Naive thymus-derived CD4-positive, alpha-beta T cell (primary cell): Measurements from ENCODE around the gene CCDC137. TPM values are rescaled to one million over a fixed set of nuclear protein-coding genes. Genes with fewer than 3 reads are reported as not detected.
"Not testable (repeated sequence)": the region's sequence is repeated elsewhere in the genome, so short reads cannot be mapped to it uniquely, and the experiment has no call there.

Source experiments
- ATAC-seq: fragments of 150-1000 bp; cut with Tn5 transposase; 2 replicates; pipeline ENCODE4 v1.10.0; 2021; ENCODE audit warnings: mild to moderate bottlenecking, moderate library complexity
- CTCF ChIA-PET: fragments of 350-600 bp; sonication (Branson Sonifier 250); formaldehyde crosslinking; loops from one replicate; lab custom pipeline; 2021; ENCODE audit warnings: antibody characterized with exemption; lab: Charles Lee
- POLR2A ChIA-PET: fragments of 350-600 bp; sonication (Branson Sonifier 250); formaldehyde crosslinking; loops from one replicate; lab custom pipeline; 2021; ENCODE audit warnings: antibody characterized with exemption, inconsistent platforms; lab: Charles Lee
- DNase-seq, 9 donors: peaks; one replicate each; pipeline versions ENCODE4 v3.0.0 to v3.0.0-alpha.2; 2020 to 2022; ENCODE audit warnings: mixed read lengths in 1 of 9
- H3K27ac ChIP-seq: one replicate; pipeline ENCODE4 v1.7.0; 2013; ENCODE audit warnings: mild to moderate bottlenecking, low read depth, low read length, moderate library complexity
- H3K27me3 ChIP-seq, 2 donors: one replicate each; pipeline ENCODE4 v1.7.0; 2013; ENCODE audit warnings: low read length in 2 of 2, mild to moderate bottlenecking in 2 of 2, moderate library complexity in 2 of 2; ENCODE audit not compliant: control insufficient read depth in 2 of 2, insufficient read depth in 2 of 2
- H3K36me3 ChIP-seq, 3 experiments: 1 replicate in 2 of 3; 2 replicates in 1 of 3; pipeline ENCODE4 v1.7.0; 2013; ENCODE audit warnings: low read length in 3 of 3, mild to moderate bottlenecking in 3 of 3, moderate library complexity in 1 of 3; ENCODE audit not compliant: insufficient read depth in 3 of 3, control insufficient read depth in 2 of 3
- H3K4me1 ChIP-seq, 2 donors: one replicate each; pipeline ENCODE4 v1.7.0; 2013; ENCODE audit warnings: low read length in 2 of 2, mild to moderate bottlenecking in 2 of 2, moderate library complexity in 1 of 2; ENCODE audit not compliant: control insufficient read depth in 2 of 2, insufficient read depth in 2 of 2
- H3K4me3 ChIP-seq: 2 replicates; pipeline ENCODE4 v1.7.0; 2013; ENCODE audit warnings: mild to moderate bottlenecking, low read length
- H3K9me3 ChIP-seq, 3 experiments: 1 replicate in 2 of 3; 2 replicates in 1 of 3; pipeline ENCODE4 v1.7.0; 2013; ENCODE audit warnings: low read length in 3 of 3; ENCODE audit not compliant: control insufficient read depth in 2 of 3
- H3K27ac Mint-ChIP-seq, 9 donors: one replicate each; pipeline ENCODE4 v1.8.0; 2020 to 2022; ENCODE audit warnings: mixed read lengths in 9 of 9, mild to moderate bottlenecking in 8 of 9, moderate library complexity in 5 of 9, inconsistent platforms in 2 of 9
- H3K27me3 Mint-ChIP-seq, 5 donors: one replicate each; pipeline ENCODE4 v1.8.0; 2021 to 2022; ENCODE audit warnings: mixed read lengths in 5 of 5, mild to moderate bottlenecking in 1 of 5
- H3K36me3 Mint-ChIP-seq, 5 donors: one replicate each; pipeline ENCODE4 v1.8.0; 2020 to 2022; ENCODE audit warnings: mixed read lengths in 5 of 5, mild to moderate bottlenecking in 3 of 5, inconsistent platforms in 1 of 5
- H3K4me1 Mint-ChIP-seq, 7 donors: one replicate each; pipeline ENCODE4 v1.8.0; 2020 to 2022; ENCODE audit warnings: mixed read lengths in 7 of 7, mild to moderate bottlenecking in 3 of 7, inconsistent platforms in 1 of 7
- H3K4me3 Mint-ChIP-seq, 10 donors: one replicate each; pipeline ENCODE4 v1.8.0; 2020 to 2022; ENCODE audit warnings: mild to moderate bottlenecking in 10 of 10, mixed read lengths in 10 of 10, moderate library complexity in 6 of 10, inconsistent platforms in 2 of 10
- H3K9me3 Mint-ChIP-seq, 11 donors: one replicate each; pipeline ENCODE4 v1.8.0; 2020 to 2022; ENCODE audit warnings: mixed read lengths in 11 of 11, mild to moderate bottlenecking in 4 of 11, inconsistent platforms in 1 of 11, moderate library complexity in 1 of 11
- intact Hi-C, 2 donors: fragments of 100-400 bp; cut with micrococcal nuclease; formaldehyde crosslinking; loops; one replicate each; pipeline ENCODE4 v1.15.1; 2023
- polyA plus RNA-seq, 2 donors: library from polyadenylated mRNA; unstranded; fragments of 300-500 nt; fragmentation: Illumina TruSeq; gene quantifications; one replicate each; pipeline ENCODE4 v1.2.3, GENCODE V29; 2021
- total RNA-seq, 6 experiments: library from RNA in 5 of 6; stranded (reverse) in 5 of 6; gene quantifications; 1 replicate in 5 of 6; 2 replicates in 1 of 6; pipeline ENCODE4 v1.2.3 and lab custom pipeline; 2021 to 2026

CCDC137 gene, protein sequence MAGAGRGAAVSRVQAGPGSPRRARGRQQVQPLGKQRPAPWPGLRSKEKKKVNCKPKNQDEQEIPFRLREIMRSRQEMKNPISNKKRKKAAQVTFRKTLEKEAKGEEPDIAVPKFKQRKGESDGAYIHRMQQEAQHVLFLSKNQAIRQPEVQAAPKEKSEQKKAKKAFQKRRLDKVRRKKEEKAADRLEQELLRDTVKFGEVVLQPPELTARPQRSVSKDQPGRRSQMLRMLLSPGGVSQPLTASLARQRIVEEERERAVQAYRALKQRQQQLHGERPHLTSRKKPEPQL
- total RNA-seq (10 to 100 TPM; 16.3 to 33.5 (median 27.1) TPM), polyA plus RNA-seq (10 to 100 TPM; 10.0 to 26.0 TPM), total RNA-seq (lab: John Stamatoyannopoulos, UW) (28.7 reads per million, percentile 59 among the genes with 10 or more reads in this experiment)

GRCh38 chr17:81666342-81667191, at the start of gene CCDC137, which contains the start of gene OXLD1:
TSS of gene CCDC137 (plus strand) at chr17:81666737. CDS start at chr17:81666767, 30 bp downstream.
TSS of gene OXLD1 (minus strand) at chr17:81666605. CDS start at chr17:81666577, 28 bp downstream.
- CTCF ChIA-PET, result no interaction called here
- peaks cover 17 to 62% (median 43%) of the 10 kb centered on the region in 7 donors for H3K4me1 Mint-ChIP-seq
- peak within 1 kb of the TSS; percentile 88 to 99 (median 94) for H3K4me3 Mint-ChIP-seq

DNA sequence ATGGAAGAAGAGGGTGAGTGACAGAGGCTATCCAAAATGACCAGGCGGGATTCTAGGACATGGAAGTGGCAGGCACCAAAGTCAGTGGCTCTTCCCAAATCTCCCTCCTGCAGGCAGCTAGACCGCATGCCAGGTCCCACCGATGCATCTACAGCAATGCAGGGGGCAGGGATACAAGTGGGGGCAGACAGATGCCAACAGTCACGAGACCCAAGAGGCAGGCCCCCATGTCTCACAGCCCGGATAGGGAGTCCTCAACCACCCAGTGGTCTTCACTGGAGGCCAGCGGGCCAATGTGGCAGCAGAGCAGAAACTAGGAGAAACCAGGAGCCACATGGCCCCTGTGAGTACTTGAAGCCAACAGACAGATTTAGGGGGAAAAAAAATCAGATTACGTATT, 49.7 kb upstream of the CCDC137 start:
- Mint-ChIP-seq H3K4me1 (peaks cover 14 to 39% (median 19%) of the 10 kb centered on the region in 7 donors), H3K36me3 (peaks cover 9 to 42% (median 22%) of the 10 kb centered on the region in 5 donors), H3K27me3 (no peaks in the 10 kb centered on the region), H3K27ac (peak overlapping the region in 1 of 9 donors; percentile 21), H3K4me3 (no peak overlapping the region), H3K9me3 (no peaks in the 10 kb centered on the region)
- DNase-seq (no peak), ATAC-seq (no peak)
- peaks cover 11 to 65% (median 17%) of the 10 kb centered on the region in 3 experiments for H3K36me3 ChIP-seq
- no peak overlapping the region for H3K4me3 ChIP-seq
- H3K4me1 ChIP-seq, result peaks cover 0 to 5% of the 10 kb centered on the region in 2 donors
- CTCF ChIA-PET, result no interaction called here
- H3K27me3 ChIP-seq, result no peaks in the 10 kb centered on the region
- intact Hi-C loops, result no loop called here
- no peak overlapping the region for H3K27ac ChIP-seq
- H3K9me3 ChIP-seq, result no peaks in the 10 kb centered on the region
- POLR2A ChIA-PET, result no interaction called here

More at GRCh38 chr17:81666342-81667191, at the start of gene CCDC137, which contains the start of gene OXLD1:
- H3K36me3 Mint-ChIP-seq, result peaks cover 0 to 26% (median 3%) of the 10 kb centered on the region in 5 donors
- Histone ChIP-seq H3K27me3 (no peaks in the 10 kb centered on the region), H3K27ac (peak within 1 kb of the TSS; percentile 93), H3K36me3 (peaks cover 4 to 41% (median 12%) of the 10 kb centered on the region in 3 experiments), H3K4me3 (peak within 1 kb of the TSS; percentile 86), H3K9me3 (no peaks in the 10 kb centered on the region), H3K4me1 (peaks cover 35 to 50% of the 10 kb centered on the region in 2 donors)
- H3K9me3 Mint-ChIP-seq, result peaks cover 0 to 2% (median 0%) of the 10 kb centered on the region in 11 donors
- DNase-seq, result peak; percentile 82 to 93 (median 89)
- H3K27me3 Mint-ChIP-seq, result no peaks in the 10 kb centered on the region
- peak; percentile 94 for ATAC-seq
- POLR2A ChIA-PET, result interaction anchor here (0.9 to 3.0 kb wide), 7 partner anchors 17 to 225 kb away, joined by 3 to 26 read pairs (median 5); partner anchors contain the start of genes ANAPC11, ARL16, HGS and MRPL12
- peak within 1 kb of the TSS; percentile 84 to 97 (median 92) for H3K27ac Mint-ChIP-seq
- intact Hi-C loops, result loop anchor here (1.0 to 5.0 kb wide), 8 partner anchors 16 to 196 kb away; partner anchors contain the start of genes ARL16 (in 2 of the 2), MRPL12 (in 2 of the 2), NPLOC4 (in 2 of the 2) and TSPAN10 (in 2 of the 2)

- H3K27ac Mint-ChIP-seq, H3K9me3 ChIP-seq, H3K4me3 ChIP-seq, H3K27ac ChIP-seq, H3K4me3 Mint-ChIP-seq, intact Hi-C loops, ATAC-seq, DNase-seq, H3K27me3 ChIP-seq, POLR2A ChIA-PET, CTCF ChIA-PET, H3K4me1 ChIP-seq, H3K27me3 Mint-ChIP-seq, H3K9me3 Mint-ChIP-seq: not testable (repeated sequence)
- peaks cover 10 to 64% (median 18%) of the 10 kb centered on the region in 3 experiments for H3K36me3 ChIP-seq
- H3K4me1 Mint-ChIP-seq, result peaks cover 14 to 35% (median 19%) of the 10 kb centered on the region in 7 donors
- H3K36me3 Mint-ChIP-seq, result peaks cover 9 to 37% (median 24%) of the 10 kb centered on the region in 5 donors
Observed at GRCh38 chr17:81618307-81618706, 48.2 kb upstream of the CCDC137 start.

- Histone ChIP-seq H3K36me3 (peaks cover 10 to 72% (median 15%) of the 10 kb centered on the region in 3 experiments), H3K4me1 (no peaks in the 10 kb centered on the region), H3K9me3 (no peaks in the 10 kb centered on the region), H3K4me3 (no peak overlapping the region), H3K27me3 (no peaks in the 10 kb centered on the region), H3K27ac (no peak overlapping the region)
- peaks cover 0 to 12% (median 4%) of the 10 kb centered on the region in 11 donors for H3K9me3 Mint-ChIP-seq
- peaks cover 3 to 28% (median 22%) of the 10 kb centered on the region in 7 donors for H3K4me1 Mint-ChIP-seq
- DNase-seq (no peak), ATAC-seq (no peak)
- H3K36me3 Mint-ChIP-seq, result peaks cover 22 to 52% (median 41%) of the 10 kb centered on the region in 5 donors
- ChIA-PET POLR2A (interaction anchor here (1.0 kb wide), 1 partner anchor 35 kb away, joined by 4 read pairs; the partner anchor contains the start of gene PDE6G), CTCF (no interaction called here)
- H3K27ac Mint-ChIP-seq, result no peak overlapping the region
- intact Hi-C loops, result no loop called here
- no peaks in the 10 kb centered on the region for H3K27me3 Mint-ChIP-seq
- H3K4me3 Mint-ChIP-seq, result no peak overlapping the region
Observed at GRCh38 chr17:81621494-81622130, 44.9 kb upstream of the CCDC137 start.

- H3K36me3 Mint-ChIP-seq, result peaks cover 3 to 34% (median 21%) of the 10 kb centered on the region in 5 donors
Observed at GRCh38 chr17:81630274-81630673, 36.3 kb upstream of the CCDC137 start.

More at GRCh38 chr17:81630274-81630673, 36.3 kb upstream of the CCDC137 start:
- Histone ChIP-seq H3K27ac (no peak overlapping the region), H3K9me3 (no peaks in the 10 kb centered on the region), H3K36me3 (peaks cover 0 to 40% (median 6%) of the 10 kb centered on the region in 3 experiments), H3K27me3 (no peaks in the 10 kb centered on the region), H3K4me3 (no peak overlapping the region), H3K4me1 (peaks cover 0 to under 1% of the 10 kb centered on the region in 2 donors)
- ATAC-seq (no peak), DNase-seq (no peak)
- H3K4me3 Mint-ChIP-seq, result no peak overlapping the region
- intact Hi-C loops, result no loop called here
- H3K27ac Mint-ChIP-seq, result no peak overlapping the region
- CTCF ChIA-PET, result no interaction called here
- no peaks in the 10 kb centered on the region for H3K27me3 Mint-ChIP-seq
- H3K4me1 Mint-ChIP-seq, result peaks cover 8 to 30% (median 15%) of the 10 kb centered on the region in 7 donors
- POLR2A ChIA-PET, result no interaction called here
- peaks cover 0 to 3% (median 0%) of the 10 kb centered on the region in 11 donors for H3K9me3 Mint-ChIP-seq
